ENCODE data around the gene ZNF117. TPM values are rescaled to one million over a fixed set of nuclear protein-coding genes. Genes with fewer than 3 reads are reported as not detected.
A peak's percentile ranks its signal among the peaks of the same experiment; 100 is the strongest.
"Not testable (repeated sequence)": the region's sequence is repeated elsewhere in the genome, so short reads cannot be mapped to it uniquely, and the experiment has no call there.

ZNF117 gene
- total RNA-seq, 1 experiment from 2014 or later = 9.8 TPM

DNA sequence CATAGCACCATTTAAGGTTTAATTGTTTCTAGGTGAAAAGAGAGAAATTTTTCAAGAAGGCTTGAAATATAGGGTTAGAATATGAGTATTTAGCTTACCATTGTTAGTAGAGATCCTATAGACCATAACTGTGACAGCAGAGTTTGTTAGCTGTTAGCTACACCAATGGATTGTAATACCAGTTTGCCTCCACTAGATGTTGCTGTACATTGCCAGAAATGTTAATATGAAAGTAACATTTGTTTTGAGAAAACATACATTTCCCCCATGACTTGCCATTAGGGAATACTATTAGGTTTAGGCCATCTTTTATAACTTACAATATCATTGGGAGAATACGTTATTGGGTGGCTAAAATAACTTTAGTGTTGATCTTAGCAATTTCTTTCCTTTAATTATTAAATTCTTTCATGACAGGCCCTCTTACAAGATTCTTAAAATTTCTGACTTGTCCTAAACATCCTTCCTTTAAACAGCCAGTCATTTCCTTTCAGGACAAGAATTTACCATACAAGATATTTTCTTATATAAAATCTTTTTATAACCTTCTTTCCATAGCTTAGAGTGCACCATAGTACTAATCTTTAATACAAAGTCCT is 39.5 kb downstream of the ZNF117 start:
- DNase-seq = peak in 1 of 2 experiments; percentile 74
- H3K4me1 ChIP-seq = no peaks in the 10 kb centered on the region
- H3K4me3 ChIP-seq = no peak overlapping the region
- no peak overlapping the region for H3K27ac ChIP-seq
- no peaks in the 10 kb centered on the region for H3K27me3 ChIP-seq
- no peaks in the 10 kb centered on the region for H3K9me3 ChIP-seq (replicated peaks)
- no peaks in the 10 kb centered on the region for H3K36me3 ChIP-seq

GRCh38 chr7:64950673-64951072 is 40.2 kb downstream of the ZNF117 start:
- H3K9me3 ChIP-seq (replicated peaks); H3K4me1 ChIP-seq; H3K4me3 ChIP-seq; DNase-seq; H3K27me3 ChIP-seq; H3K27ac ChIP-seq; H3K36me3 ChIP-seq: not testable (repeated sequence)

DNA sequence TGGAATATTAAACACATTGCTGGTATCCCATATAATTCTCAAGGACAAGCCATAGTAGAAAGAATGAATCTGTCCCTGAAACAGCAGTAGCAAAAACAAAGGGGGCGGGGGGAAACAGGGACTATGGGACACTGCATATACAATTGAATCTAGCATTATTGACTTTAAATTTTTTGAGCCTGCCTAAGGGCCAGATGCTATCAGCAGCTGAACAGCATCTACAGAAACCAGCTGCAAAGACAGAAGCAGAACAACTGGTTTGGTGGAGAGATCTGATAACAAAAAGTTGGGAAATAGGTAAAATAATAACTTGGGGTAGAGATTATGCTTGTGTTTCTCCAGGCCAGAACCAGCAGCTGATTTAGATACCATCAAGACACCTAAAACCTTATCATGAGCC is 42.1 kb downstream of the ZNF117 start:
- not testable (repeated sequence) for H3K4me1 ChIP-seq; H3K4me3 ChIP-seq; H3K36me3 ChIP-seq; DNase-seq; H3K27ac ChIP-seq; H3K9me3 ChIP-seq (replicated peaks); H3K27me3 ChIP-seq

DNA sequence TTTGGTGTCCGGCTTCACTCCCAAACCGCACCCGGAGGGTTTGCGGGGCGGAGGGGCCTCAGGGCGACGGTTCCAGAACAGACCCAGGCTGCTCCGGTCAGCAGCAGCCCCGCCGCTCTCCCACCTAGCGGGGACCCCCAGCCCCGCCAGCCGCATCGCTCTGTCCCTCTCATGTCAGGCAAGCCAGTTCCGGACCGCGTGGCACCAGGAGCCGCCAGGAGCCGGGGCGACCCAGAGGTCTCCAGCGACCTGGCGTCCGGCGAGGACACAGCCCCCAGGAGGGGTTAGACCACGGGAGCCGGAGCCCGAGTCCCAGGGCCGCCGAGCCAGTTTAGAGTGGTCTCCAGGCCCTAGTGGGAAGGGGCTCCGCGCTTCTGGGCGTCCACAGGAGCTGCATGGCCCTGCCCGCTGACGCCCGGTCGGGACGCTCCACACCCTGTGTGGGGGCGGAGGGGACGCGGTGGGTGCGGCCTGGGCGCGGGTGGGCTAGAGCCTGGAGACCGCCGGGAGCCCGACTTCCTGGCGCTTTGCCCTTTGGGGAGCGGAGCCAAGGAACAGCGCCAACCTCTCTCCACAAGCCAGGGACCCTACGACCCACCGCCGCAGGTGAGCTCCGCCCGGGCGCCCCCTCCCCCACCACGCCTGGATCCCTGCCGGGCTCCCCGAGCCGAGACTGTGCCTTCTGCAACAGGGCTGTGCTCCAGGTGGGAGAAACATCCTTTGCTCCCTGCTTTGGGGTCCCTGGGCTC is 43.4 kb downstream of the ZNF117 start:
- Histone ChIP-seq H3K4me1 (no peaks in the 10 kb centered on the region), H3K9me3 (replicated peaks) (no peaks in the 10 kb centered on the region), H3K36me3 (no peaks in the 10 kb centered on the region), H3K4me3 (peak overlapping the region; percentile 37), H3K27me3 (no peaks in the 10 kb centered on the region), H3K27ac (no peak overlapping the region)
- no peak for DNase-seq

GRCh38 chr7:64946772-64947171 is 44.1 kb downstream of the ZNF117 start:
- H3K36me3 ChIP-seq = no peaks in the 10 kb centered on the region
- H3K27ac ChIP-seq = no peak overlapping the region
- no peak overlapping the region for H3K4me3 ChIP-seq
- peak in 1 of 2 experiments; percentile 38 for DNase-seq
- H3K9me3 ChIP-seq (replicated peaks) = no peaks in the 10 kb centered on the region
- H3K27me3 ChIP-seq = no peaks in the 10 kb centered on the region
- no peaks in the 10 kb centered on the region for H3K4me1 ChIP-seq

DNA sequence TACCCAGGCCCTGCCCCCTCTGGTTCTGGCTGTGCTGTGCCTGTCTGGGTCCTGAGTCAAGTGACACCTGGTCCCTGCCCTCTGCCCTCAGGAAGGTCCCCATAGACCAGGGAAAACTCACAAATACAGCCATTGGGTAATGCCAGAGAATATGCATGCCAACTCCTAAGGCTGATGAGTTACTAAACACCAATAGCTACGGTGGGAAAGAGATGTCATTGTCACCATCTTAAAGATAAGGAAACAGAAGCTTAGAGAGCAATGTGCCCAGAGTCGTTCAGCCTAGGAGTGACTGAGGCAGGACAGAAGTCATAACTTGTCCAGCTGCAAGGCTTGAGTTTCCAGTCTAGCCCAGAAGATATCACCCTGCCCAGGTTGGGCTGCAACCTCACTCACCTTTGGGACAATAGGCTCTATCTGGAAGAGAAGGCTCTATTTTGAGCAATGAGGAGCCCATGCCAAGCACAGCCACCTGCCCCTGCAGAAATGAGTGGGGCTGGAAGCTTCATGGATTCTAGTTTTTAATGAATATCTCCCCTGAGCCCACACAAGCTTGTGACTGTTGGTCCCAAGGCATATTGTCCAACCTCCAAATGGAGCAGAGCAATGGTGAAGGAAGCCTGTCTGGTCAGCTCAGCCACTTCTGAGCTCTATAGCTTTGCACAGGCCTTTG is 45.2 kb downstream of the ZNF117 start:
- H3K27ac ChIP-seq = no peak overlapping the region
- H3K36me3 ChIP-seq = no peaks in the 10 kb centered on the region
- H3K4me1 ChIP-seq = no peaks in the 10 kb centered on the region
- no peak overlapping the region for H3K4me3 ChIP-seq
- H3K9me3 ChIP-seq (replicated peaks) = no peaks in the 10 kb centered on the region
- DNase-seq = no peak
- H3K27me3 ChIP-seq = no peaks in the 10 kb centered on the region

DNA sequence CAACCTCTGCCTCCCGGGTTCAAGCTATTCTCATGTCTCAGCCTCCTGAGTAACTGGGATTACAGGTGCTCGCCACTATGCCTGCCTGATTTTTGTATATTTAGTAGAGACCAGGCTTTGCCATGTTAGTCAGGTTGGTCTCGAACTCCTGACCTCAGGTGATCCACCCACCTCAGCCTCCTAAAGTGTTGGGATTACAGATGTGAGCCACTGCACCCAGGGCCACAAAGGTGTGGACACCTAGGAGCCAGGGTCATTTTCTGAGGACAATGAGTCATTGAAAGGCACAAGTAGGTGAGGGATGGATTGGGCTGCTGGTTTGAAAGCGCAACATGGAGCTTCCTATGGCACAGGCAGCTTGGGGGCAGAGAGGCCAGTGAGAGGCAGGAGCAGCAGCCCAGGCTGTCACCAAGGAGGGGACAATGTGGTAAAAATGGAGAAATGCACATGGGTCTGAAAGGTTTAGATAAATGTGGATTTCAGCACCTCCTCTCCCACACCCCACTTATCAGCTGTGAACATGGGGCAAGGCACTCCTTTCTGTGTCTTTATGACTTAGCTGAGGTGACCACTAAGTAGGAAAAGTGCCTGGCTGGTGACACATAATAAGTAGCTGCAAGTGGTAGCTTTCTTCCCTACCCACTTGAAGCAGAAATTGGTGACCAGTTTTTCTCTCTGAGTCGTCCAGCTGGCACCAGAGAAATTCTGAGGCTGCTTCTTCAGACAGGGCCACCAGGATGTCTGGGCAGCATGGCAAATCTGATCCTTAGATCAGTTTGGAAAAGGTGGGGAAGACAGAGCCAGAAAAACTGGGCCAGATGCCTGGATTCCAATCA is 46.0 kb downstream of the ZNF117 start:
- H3K9me3 ChIP-seq (replicated peaks); H3K4me3 ChIP-seq; DNase-seq; H3K36me3 ChIP-seq; H3K27me3 ChIP-seq; H3K4me1 ChIP-seq; H3K27ac ChIP-seq: not testable (repeated sequence)

DNA sequence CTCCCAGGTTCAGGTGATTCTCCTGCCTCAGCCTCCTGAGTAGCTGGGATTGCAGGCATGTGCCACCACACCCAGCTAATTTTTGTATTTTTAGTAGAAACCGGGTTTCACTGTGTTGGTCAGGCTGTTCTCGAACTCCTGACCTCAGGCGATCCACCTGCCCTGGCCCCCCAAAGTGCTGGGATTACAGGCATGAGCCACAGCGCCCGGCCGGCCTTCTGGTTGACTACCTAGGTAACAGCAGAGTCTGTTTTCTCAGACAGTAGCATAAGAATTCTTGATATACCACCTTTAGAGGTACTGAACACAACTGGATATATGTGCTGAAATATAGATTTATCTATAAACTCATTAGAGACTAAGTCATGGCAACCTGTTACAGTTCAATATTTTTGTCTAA is 50.8 kb downstream of the ZNF117 start:
- H3K27ac ChIP-seq; H3K9me3 ChIP-seq (replicated peaks); H3K4me3 ChIP-seq; H3K36me3 ChIP-seq; H3K4me1 ChIP-seq; DNase-seq; H3K27me3 ChIP-seq: not testable (repeated sequence)

GRCh38 chr7:64938540-64938939 is 52.3 kb downstream of the ZNF117 start:
- no peaks in the 10 kb centered on the region for H3K4me1 ChIP-seq
- no peaks in the 10 kb centered on the region for H3K27me3 ChIP-seq
- no peak for DNase-seq
- peaks cover 2% of the 10 kb centered on the region; the same call in 1 of the 2 replicates for H3K36me3 ChIP-seq
- no peak overlapping the region for H3K4me3 ChIP-seq
- no peak overlapping the region for H3K27ac ChIP-seq
- H3K9me3 ChIP-seq (replicated peaks) = no peaks in the 10 kb centered on the region; the same call in none of the 2 replicates

GRCh38 chr7:64934478-64934877 is 56.4 kb downstream of the ZNF117 start:
- DNase-seq = no peak
- no peaks in the 10 kb centered on the region for H3K4me1 ChIP-seq

DNA sequence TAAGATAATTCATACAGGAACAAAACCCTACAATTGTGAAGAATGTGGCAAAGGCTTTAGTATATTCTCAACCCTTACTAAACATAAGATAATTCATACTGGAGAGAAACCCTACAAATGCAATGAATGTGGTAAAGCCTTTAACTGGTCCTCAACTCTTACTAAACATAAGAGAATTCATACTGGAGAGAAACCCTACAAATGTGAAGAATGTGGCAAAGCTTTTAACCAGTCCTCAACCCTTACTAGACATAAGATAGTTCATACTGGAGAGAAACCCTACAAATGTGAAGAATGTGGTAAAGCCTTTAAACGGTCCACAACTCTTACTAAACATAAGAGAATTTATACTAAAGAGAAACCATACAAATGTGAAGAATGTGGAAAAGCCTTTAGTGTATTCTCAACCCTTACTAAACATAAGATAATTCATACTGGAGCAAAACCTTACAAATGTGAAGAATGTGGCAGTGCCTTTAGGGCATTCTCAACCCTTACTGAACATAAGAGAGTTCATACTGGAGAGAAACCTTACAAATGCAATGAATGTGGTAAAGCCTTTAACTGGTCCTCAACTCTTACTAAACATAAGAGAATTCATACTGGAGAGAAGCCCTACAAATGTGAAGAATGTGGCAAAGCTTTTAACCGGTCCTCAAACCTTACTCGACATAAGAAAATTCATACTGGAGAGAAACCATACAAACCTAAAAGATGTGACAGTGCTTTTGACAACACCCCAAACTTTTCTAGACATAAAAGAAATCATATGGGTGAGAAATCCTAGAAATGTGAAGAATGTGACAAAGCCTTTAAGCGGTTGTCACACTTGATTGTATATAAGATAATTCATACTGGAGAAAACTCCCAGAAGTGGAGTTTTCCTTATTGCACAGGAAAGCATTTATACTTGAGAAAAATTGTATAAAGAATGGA is 62.3 kb downstream of the ZNF117 start:
- peaks cover 42% of the 10 kb centered on the region for H3K9me3 ChIP-seq (replicated peaks)
- H3K4me3 ChIP-seq = not testable (repeated sequence)

More at GRCh38 chr7:64934478-64934877, 56.4 kb downstream of the ZNF117 start:
- H3K4me3 ChIP-seq = no peak overlapping the region
- H3K9me3 ChIP-seq (replicated peaks) = peaks cover 13% of the 10 kb centered on the region
- H3K36me3 ChIP-seq = peaks cover 25% of the 10 kb centered on the region
- H3K27ac ChIP-seq = no peak overlapping the region
- H3K27me3 ChIP-seq = no peaks in the 10 kb centered on the region

More for the DNA sequence above, 62.3 kb downstream of the ZNF117 start:
- H3K27ac ChIP-seq, H3K27me3 ChIP-seq, H3K4me1 ChIP-seq, DNase-seq: not testable (repeated sequence)
- H3K36me3 ChIP-seq = peaks cover 79% of the 10 kb centered on the region
